Tongue (tissue), 2 donors: ENCODE measurements around the gene HOXC9. TPM values are rescaled to one million over a fixed set of nuclear protein-coding genes. Genes with fewer than 3 reads are reported as not detected.

Experiments used
- DNase-seq: peaks from one replicate; pipeline ENCODE4 v3.0.0-alpha.2; 2015
- total RNA-seq: library from RNA; depleted of rRNA; stranded (reverse); fragments of >200 nt; gene quantifications from one replicate; pipeline ENCODE4 v1.2.3, GENCODE V29; 2014

HOXC9 gene
- total RNA-seq, 1 donor from 2014 or later = not detected

- no peak for DNase-seq
These were observed 15.3 kb downstream of the HOXC9 start for GRCh38 chr12:54015018-54015931.

DNA sequence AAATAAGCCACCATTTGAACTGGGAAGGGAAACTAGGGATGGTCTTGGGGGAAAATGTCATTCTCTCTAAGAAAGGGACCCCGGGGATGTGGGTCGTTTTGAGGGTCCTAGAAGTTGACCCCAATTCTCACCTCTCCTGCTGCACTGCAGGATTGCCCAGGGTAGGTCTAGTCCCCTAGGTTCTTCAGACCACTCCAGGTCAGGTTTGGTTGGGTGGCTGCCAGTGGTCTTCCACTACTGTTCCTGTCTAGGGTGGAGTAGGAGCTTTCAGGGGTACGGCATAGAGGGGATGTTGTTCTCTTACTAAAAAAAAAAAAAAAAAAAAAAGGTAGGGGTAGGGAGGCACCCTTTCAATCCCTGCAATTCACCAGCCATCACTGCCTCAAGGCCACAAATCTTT, 16.1 kb downstream of the HOXC9 start:
- DNase-seq = no peak

DNA sequence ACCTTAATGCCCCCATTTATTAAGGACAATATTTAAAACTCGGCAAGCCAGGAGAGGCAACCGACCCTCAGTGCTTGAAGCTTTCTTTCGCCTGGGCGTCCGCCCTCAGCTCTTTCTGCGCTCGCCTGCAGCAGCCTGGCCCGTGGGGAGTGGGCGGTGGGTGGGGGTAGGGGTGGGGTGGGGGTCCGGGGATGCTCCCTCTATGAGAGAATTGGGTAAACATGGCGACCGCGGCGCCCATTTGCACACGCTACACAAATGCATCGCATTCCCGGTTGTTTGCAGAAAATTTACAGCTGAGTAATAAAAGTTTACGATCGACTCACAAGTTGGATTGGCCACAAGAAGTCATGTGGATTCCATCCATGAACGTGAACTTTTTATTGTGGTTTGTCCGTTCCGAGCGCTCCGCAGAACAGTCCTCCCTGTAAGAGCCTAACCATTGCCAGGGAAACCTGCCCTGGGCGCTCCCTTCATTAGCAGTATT, 16.6 kb downstream of the HOXC9 start:
- no peak for DNase-seq

GRCh38 chr12:54017027-54017788, 17.2 kb downstream of the HOXC9 start:
- no peak for DNase-seq

- DNase-seq = peak; percentile 75
These were observed 18.0 kb downstream of the HOXC9 start for GRCh38 chr12:54017878-54018467.

DNA sequence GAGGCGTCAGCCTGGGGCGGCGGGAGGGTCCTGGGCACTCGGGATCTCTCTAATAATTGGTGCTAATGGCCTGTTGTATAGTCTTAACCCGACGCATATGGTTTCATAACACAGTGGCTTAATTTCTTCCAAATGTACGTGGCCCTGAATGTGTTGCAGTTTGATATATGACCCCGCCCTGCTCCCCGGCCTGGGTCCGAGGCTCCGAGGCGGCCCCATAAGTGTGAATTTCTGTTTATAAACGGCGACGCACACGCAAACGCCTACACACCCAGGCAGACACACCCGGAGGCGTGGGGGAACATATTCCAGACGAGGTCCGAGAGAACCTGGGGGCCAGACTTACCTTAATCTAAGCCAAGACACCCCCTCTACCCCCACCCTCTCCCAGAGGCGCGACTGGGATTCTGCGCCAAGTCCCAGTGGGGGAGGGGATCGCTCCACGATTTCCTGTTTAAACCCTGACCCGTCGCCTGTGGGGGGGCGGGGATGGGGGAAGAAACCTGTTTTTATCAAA, 18.6 kb downstream of the HOXC9 start:
- DNase-seq = no peak

DNA sequence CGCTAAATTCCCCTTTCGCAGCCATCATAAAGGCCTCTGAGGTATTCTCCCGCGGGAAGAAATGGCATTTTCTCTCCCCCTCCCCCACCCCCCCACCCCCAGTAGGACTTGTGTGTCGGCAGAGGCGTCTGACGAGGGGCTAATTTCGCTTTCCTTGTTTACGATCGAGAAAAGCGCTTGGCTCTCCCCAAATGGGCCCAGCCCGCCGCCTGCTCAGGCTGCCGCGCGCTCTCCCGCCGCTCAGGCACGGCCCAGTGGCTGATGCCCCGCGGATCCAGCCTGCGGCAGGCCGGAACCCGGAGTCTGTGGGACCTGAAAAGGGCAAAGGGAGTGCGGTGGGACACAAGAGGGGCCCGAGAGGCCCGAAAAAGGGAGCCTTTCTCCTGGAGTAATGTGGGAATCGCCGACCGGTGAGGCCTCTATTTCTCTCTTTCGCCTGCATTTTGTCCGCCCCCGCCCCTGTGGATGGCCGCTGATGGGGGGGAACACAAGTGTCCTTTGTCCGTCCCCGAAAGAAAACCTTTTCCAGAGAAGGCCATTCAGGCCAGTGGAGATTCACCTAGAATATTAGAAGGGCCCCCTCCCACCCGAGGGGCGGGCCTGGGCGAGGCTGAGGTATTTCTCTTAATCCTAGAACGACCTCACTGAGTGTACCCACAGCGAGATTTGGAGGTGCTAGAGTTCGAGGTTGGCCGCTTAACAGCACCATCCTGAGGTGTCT, 19.3 kb downstream of the HOXC9 start:
- DNase-seq = no peak

DNA sequence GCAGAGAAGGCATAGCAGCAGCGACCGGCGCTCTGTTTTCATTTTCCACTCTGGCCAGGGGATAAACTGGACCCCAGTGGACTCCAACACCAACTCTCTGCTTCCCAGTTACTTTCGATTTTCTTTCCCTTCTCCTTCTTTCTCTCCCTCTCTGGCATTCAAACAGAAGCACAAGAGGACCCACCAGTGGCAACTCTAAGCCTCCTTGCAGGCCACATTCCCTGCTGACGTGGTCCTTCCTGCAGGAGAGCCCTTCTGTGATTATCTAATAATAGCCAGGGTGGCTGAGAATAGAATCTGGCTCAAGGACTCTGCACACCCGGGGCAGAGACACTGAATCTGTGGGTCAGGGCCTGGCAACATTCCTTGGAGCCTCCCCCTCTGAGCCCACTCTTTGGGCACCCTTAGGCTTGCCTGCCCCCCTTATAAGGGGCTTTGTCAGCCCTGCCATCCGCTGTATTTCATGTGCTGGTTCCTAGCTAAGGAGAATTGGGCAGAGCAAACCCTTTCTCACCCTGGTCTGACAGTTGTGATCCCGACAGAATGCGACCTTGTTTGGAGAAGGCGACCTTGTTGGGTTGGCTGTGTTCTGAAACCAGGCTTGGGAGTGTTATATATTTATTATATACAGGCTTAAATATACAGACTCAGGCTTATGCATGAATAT, 20.1 kb downstream of the HOXC9 start:
- DNase-seq = peak; percentile 50

DNA sequence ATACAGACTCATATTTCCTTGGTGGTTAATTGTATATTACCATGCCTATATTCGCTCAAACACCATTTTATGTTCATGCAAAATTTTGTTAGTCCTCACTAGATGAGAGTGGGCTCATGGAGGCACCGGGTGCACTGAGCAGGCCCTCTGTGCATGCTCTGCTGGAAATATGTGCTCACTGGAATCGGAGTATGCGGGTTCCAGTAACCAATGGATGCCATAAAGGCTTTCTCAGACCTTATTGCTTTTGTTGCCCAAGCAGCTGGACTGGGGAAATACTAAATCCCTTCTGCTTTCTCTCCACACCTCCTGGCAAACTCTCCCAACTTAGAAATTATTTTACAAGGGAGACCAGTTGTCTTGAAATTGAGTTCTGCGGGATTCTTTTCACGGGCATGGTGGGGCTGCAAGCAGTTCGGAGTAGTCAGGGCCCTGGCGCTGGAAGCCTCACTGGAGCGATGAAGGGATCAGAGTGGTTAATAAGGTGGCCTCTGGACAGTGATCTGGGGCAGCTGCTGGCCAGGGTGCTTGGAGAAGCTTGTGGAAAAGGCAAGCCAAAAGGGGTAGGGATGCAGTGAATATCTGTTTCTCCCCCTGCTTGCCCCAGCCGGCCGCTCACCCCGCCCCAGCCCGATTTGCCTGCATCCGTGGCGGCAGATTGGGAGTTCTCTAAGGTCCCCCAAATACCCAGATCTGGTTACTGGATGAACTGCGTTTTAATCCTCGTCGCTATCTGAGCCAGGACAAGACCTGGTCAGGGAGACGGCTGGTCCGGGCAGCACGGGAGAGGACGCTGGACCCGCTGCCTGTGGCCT, 20.8 kb downstream of the HOXC9 start:
- DNase-seq = no peak

- DNase-seq = no peak
These were observed 21.6 kb downstream of the HOXC9 start for GRCh38 chr12:54021432-54022013.

- DNase-seq = no peak
These were observed 23.3 kb downstream of the HOXC9 start for GRCh38 chr12:54022960-54023884.

DNA sequence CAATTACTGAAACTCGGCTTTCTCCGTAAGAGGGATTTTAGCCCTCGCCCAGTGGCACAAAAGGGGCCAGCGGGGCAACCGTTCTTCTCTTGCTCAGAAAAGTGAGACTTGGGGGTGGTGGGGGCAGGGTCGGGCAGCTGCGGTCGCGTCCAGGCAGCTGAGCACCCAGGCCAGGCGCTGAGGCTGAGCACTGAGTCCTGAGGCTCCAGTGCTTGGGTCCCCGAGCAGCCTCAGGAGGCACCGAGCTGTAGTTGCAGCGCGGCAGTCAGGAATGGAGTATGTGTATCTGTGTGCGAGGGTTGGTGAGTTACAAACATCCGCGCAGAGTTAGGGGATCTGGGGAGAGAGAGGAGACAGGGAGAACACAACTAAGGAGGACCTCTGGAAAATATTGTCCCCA, 24.2 kb downstream of the HOXC9 start:
- no peak for DNase-seq

DNA sequence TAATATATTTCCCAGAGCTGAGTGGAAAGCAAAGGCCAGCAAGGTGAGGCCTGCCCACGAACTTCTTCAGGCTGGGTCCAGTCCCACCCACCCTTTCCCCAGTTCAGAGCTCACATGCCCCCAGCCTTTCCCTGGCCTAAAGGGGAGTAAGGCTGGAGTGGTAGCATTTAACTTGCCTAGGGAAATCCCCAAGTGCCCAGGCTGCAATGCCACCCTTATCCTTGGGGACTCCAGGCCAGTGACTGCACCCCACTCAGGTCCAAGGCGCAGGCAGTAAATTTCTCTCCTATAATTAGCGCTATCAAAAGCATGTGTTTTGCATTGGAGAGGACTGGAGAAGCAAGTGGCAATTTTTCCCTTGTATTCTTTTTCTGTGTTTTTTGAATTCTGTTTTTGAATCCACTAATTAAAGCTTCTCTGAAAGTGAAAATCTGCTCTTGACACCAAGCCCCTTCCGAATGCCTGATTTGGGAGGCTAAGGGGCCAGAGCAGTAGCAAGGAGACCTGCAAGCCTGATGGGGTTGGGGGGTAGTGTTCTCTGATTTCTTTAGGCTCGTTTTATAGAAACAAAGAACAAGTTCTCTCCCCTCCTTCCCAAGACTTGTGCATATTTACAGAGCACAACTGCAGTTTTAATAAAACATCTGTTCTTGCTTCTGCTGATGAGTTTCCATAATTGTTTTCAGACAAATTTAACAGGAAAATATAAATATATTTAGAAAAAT, 24.8 kb downstream of the HOXC9 start:
- no peak for DNase-seq

GRCh38 chr12:54025499-54026405, 25.8 kb downstream of the HOXC9 start:
- DNase-seq = no peak

DNA sequence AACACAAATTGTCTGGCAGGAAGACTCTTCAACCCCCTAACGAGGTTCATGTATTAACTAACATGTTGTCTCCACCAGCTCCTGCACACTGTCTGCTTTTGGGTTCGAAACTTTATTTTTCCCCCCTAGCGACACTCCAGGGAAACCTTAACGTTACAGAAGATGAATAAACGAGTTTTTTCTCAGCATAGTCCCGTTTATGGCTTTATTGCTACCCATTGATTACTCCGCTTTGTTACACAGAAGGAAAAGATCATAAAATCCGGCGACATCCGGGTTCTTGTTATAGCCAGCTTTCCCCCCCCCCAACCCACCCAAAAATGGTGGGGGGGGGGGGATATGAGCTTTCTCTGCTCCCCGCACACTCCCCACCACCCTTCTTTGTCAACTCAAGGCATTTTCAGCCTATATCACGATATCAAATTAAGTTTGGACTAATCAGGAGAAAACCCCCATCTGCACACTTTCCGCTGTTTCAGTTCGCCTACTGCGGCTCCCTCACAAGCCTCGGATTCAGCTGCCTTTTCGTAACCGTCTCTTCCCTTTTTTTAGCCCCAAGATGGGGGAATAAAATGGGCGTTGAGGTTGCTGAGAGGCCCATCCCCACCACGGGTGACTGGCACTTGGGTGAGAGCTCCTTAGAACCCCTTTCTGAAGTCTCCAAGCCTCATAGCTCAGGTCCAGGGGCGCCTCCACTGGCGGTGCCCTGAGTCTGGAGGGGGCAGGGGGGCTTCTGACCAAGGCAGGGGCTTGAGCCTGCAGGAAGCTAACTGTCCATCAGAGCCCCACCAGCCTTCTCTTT, 26.9 kb downstream of the HOXC9 start:
- no peak for DNase-seq

- DNase-seq = no peak
These were observed 27.5 kb downstream of the HOXC9 start for GRCh38 chr12:54027442-54027786.
